H1 (cell line): ENCODE measurements around the gene TRAPPC3. TPM values are rescaled to one million over a fixed set of nuclear protein-coding genes. Genes with fewer than 3 reads are reported as not detected.

ENCODE experiments used
- CBX8 ChIP-seq: fragments of 300-800, 300-1000 bp; sonication (generic); IDR thresholded peaks from 2 replicates; pipeline ENCODE4 v1.7.1; 2016; ENCODE audit warnings: low read depth, low read length, borderline replicate concordance
- polyA plus RNA-seq, 7 experiments: library from polyadenylated mRNA; depleted of rRNA in 3 of 7; stranded (reverse) in 5 of 7; unstranded in 2 of 7; fragments of >200 nt in 5 of 7; fragments of 200-250 nt in 2 of 7; gene quantifications; 1 replicate in 5 of 7; 2 replicates in 1 of 7; 4 replicates in 1 of 7; pipeline versions ENCODE4 v1.2.1 to v1.2.3, GENCODE V29; 2011 to 2013; ENCODE audit warnings: missing spikeins in 2 of 7, mixed read lengths in 2 of 7
- total RNA-seq: library from RNA; stranded (reverse); fragmentation: NEBNext Ultra II Directional; extraction: Animal tissue kit (Norgen Biotek cat#: 25700); gene quantifications from 2 replicates; pipeline ENCODE4 v1.2.1, GENCODE V29; 2021

The TRAPPC3 gene
- total and polyA plus RNA-seq, 2 of the 8 experiments (the other 6 are each of a cell fraction or from before 2014, with no cell fraction given), result 47.8 to 51.0 TPM

DNA sequence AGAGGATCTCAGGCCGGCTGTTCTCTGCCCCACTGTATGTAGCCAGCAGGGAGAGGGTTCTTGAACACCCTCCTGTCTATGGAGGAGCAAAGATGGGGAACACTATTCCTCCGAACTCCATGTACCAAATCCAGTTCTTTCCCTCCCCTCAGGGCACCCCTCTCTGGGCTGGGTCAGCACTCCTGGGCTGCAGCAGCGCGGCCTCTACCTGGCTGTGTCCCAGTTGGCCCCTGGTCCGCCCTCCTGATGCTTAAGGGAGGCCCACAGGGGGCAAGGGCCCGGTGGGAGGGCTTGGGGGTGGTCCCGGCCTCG lies 61.1 kb downstream of the TRAPPC3 start (continued):
- TF ChIP-seq CBX8, result no peak
